GM19025 (cell line): ENCODE results near the gene DEDD2.
A peak's percentile ranks its signal among the peaks of the same experiment; 100 is the strongest.

Experiments used
- ATAC-seq: cut with Tn5 transposase; IDR thresholded peaks from one replicate; pipeline ENCODE4 v1.9.1; 2021; ENCODE audit warnings: mild to moderate bottlenecking, low read depth, moderate library complexity; ENCODE audit not compliant: unreplicated experiment

The DEDD2 gene

DNA sequence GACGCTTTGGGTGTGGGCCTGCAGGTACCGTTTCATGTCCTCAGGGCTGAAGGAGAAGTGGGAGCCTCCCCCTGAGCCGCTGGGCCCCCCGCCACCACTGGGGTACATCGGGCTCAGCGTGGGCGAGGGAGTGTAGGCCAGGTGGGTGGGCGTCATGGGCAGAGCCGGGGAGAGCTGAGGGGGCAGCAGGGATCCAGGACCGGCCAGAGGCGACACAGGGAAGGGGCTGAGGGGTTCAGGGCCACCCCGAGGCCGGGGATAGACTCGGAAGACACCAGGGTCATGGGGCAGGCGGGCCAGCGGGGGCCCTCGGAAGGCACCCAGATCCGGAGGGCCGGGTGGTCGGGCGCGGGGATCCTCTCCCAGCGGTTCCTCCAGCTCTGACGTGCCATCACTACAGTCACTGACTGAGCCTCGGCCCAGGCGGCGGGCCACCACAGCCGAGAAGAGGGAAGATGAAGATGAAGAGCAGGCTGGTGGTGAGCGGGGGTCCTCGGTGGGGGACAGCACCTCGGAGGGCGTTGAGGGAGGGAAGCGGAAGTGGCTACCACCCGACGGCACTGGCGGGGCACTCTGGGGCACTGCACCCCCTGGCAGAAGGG is 31.8 kb upstream of the DEDD2 start:
- no peak for ATAC-seq

DNA sequence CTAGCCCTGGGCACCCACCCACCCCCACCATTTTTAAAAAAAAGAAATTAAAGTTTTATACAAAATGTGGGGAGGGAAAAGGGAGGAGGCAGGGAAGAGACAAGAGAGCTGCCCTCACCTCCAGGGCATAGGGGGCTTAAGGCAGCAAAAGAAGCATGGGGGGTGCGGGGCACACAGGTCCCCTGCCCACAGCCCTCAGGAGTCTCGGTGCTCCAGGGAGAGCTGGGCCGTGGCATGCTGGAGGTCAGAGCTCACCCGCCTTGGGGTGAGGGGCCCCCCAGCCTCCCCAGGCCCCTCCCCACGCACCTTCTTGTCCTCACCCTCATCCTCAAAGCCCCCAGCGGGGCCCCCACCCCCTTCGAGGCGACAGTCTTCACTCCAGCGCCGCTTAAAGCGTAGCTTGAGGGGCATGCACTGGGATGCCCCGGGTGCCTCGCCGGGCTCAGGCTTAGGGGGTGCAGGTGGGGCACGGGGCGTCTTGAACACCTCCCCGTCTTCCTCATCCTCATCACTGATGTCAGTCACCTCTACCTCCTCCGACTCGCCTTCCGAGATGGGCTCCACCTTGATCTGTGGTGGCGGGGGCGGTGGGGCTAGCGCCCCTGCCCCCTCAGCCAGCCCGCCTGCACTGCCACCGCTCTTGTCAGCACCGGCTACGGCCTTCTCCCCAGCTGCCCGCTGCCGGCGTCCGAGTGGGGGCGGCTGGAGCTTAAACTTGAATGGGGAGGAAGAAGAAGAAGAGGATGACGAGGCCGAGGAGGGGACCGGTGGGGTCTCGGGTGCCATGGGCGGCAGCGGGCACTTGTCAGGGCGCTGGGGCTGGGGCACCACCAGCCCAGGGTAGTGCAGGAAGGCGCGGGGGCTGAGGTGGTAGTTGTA is 31.0 kb upstream of the DEDD2 start:
- no peak for ATAC-seq

DNA sequence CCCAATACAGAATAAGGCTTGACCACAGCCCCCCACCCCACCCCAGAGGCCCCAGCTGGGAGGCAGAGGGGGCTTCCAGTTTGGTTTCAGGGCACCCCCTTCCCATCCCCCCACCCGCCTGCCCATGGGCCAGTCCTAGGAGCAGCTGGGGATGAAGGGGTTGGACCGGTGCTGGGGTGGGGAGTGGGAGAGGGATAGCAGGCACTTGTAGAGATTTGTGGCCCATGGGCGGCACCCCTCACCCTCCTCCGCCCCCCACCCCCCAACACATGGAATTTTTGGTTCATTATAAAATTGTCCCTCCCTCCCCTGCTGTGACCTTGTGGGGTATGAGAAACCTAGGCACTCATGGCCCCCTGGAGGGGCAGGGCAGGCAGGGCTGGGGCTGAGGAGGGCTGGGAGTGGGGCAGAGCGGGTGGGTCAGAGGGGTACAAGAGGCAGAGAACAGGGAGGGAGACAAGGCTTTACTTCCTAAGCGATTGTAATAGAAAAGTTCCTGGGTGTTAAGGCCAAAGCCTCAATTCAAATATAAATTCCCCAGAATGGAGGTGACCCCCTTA is 30.2 kb upstream of the DEDD2 start:
- no peak for ATAC-seq

- no peak for ATAC-seq
These were observed 29.6 kb upstream of the DEDD2 start for GRCh38 chr19:42246922-42247639.

DNA sequence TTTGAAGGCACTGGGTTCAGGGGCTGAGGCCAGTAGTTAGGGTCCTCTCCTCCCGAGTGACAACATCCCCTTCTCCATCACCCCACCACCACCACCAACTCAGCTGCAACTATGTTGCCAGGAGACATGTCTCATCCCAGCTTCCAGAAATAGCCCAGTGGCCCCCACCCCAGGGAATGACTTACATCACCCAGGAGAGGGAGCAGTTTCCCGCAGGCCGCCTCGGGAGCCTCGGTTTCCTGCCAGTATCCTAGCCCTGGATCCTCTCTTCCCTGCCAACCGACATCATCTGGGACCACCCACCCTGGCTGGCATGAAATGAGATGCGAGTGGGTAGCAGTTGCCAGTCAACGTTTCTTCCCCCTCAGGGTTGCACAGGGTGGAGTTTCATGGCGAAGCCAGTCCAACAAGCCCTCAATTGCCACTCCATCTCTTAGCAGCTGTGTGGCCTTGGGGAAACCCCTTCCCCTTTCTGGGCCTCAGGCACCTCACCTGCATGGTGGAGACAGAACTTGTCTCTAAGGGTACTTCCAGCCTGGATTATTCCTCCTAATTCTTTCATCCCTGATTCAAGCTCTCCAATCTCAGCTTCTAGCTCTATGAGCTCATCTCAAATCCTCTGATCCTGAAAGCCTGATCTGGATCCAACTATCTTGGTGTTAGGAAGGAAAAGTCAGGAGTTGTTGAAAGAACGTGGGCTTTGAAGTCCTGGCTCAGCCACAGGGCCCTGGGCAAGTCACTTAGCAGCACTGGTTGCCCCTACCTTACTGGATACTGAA is 28.9 kb upstream of the DEDD2 start:
- ATAC-seq: no peak

GRCh38 chr19:42245231-42245630 is 27.8 kb upstream of the DEDD2 start:
- ATAC-seq: no peak

DNA sequence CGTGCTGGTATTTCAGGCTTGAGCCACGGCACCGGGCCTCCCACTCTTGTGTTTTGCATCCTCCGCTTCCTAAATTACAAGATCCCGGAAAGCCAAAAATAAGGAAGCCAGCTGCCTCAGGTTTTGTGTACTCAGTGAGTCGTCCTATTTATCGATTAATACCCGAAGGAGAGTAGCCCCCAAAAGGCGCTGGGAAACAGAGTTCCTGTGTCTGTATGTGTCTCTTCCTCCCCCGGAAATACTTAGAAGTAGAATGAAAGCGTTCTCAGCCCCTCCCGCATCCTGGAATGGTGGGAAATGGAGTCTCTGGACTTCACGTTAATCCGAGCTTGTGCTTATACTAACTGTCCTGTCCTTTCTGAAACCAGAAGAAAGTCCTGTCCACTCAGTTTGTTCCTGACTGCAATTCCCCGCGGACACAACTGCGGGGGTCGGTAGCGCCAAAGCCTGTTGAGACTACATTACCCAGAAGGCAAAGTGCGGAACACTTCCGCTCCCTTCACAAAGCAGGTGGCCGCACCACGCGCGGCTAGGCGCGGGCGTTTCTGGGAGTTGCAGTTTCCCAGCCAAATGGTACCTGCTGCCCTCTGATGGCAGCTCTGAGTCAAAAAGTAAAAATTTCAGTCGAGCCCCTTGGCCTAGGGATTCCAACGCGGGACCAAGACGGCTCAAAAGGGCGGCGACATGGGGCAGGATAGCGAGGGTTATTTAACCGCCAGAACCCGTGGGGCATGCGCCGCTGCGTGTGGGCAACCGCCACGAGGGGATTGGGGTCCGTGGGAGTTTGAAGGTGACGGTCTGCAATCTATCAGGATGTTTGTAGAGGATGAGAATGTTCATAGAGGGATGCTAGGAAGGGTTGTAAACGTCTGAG is 27.1 kb upstream of the DEDD2 start:
- peak; percentile 33 for ATAC-seq

GRCh38 chr19:42242512-42243409 is 25.3 kb upstream of the DEDD2 start, which contains the start of gene GSK3A:
Gene GSK3A (minus strand): TSS chr19:42242602. CDS start chr19:42242465, 137 bp downstream.
- peak; percentile 60 for ATAC-seq

DNA sequence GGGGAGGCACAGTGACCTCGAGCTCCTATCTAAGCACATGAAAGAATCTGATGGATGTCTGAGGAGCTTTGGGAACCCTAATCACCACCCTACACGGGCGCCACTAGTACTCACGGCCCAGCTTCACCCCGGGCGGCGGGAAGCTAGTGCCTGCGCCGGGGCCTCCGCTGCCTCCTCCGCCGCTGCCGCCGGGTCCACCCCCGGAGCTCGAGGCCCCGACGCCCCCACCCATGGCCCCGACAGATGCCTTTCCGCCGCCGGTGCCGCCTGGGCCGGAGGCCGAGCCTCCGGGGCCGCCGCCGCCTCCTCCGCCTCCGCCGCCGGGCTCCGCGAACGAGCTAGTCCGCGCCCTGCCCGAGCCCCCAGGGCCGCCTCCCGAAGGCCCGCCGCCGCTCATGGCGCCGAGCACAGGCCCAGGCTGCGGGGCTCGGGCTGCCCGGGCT is 24.6 kb upstream of the DEDD2 start:
- peak; percentile 2 for ATAC-seq

DNA sequence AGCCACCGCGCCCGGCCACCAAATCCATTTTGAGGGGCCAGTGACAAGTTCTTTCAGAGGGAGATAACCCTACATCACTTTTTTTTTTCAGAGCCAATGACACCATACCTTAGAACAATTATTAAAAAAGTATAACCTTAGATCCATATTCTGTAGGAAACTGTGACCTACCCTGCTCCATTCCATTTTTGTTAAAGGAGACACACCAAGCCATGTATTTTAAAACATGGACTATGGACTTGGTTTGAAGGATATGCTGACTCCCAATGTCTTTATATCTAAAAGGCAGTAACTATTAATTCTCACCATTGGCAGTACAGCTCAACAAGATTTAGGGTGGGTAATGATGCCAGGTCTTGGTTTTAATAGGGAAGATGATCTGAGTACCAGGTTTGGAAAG is 23.8 kb upstream of the DEDD2 start:
- ATAC-seq: no peak

DNA sequence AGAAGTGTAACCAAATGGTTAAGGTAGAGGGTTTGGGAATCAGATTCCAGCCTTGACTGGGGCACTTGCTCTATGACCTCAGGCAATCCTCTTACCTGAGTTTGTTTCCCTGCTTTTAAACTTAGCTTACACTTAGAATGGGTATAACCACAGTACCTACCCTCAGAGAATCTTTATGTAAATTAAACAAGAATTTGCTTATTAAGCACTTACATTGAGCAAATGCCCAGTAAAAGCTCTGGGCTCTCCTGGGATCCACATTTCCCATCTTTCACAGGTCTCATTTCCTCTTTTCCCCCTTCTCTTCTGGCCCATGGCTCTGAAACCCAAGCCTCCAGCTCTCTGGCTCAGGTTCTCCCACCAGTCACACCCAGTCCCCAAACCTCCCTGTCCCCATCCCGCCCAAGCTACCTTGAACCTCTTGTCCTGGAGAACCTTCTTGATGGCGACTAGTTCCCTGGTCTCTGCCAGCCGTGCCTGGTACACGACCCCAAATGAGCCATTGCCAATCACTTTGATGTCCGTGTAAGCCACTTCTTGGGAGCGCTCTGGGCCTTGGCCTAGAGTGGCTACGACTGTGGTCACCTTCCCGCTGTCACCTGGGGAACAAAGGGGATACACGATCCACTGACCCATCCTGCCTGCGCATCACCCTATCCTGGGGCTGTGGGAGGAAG is 22.2 kb upstream of the DEDD2 start:
- ATAC-seq: no peak

- no peak for ATAC-seq
These were observed 17.7 kb upstream of the DEDD2 start for GRCh38 chr19:42235181-42235580.

DNA sequence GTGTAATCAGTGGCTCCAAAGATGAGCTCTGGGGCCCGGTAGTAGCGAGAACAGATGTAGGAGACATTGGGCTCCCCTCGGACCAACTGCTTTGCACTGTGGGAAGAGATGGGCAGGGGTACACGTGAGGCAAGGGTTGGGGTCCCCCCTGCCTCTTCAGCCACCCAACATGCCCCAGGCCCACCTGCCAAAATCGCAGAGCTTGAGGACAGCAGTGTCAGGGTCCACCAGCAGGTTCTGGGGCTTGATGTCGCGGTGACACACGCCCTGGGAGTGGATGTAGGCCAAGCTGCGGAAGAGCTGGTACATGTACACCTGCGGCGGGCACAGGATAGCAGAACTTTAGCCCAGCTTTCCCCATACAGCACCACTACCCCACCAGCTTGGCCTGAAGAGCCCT is 16.9 kb upstream of the DEDD2 start:
- no peak for ATAC-seq

GRCh38 chr19:42233678-42234292 is 16.3 kb upstream of the DEDD2 start:
- ATAC-seq: no peak

DNA sequence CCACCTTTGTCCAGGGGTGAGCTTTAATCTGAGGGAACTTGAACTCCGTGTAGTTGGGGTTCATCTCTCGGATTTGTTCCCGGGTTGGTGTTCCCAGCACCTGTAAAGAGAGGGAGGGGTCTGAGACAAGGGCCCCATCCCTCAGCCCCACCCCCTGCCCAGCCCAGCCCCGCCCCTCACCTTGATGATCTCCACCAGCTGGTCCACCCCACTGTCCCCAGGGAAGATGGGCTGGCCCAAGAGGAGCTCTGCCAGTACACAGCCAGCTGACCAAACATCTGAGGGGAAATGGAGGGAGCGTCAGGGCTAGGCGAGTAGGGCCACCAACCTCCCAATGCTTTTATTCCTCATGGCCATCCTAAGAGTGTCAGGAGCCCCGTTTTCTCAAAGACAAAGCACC is 15.6 kb upstream of the DEDD2 start:
- no peak for ATAC-seq

DNA sequence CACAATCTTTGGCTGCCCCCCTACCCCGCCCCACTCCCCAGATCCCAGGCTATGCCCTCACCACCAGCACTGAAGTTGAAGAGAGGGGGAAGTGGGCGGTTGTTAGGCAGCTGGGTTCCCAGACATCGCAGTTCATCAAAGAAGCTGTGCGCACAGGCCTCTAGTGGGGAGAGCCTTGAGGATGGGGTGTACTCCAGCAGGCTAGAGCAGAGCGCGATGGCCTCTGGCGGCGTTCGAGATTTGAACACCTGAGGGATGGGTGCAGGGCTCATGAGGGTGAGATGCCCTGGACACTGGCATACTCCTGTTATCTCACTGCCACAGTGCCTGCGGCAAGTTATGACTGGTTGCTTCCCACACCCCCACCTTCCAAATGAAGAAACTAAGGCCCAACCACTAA is 15.0 kb upstream of the DEDD2 start:
- no peak for ATAC-seq

GRCh38 chr19:42230571-42230970 is 13.1 kb upstream of the DEDD2 start:
- ATAC-seq: no peak
